KG1 (cell line): ENCODE data around the gene ZNF497.
"Not testable (repeated sequence)": the region's sequence is repeated elsewhere in the genome, so short reads cannot be mapped to it uniquely, and the experiment has no call there.

ENCODE experiments used
- DNase-seq: peaks from one replicate; lab custom pipeline; 2025; lab: John Stamatoyannopoulos, UW

ZNF497 gene

GRCh38 chr19:58310685-58311084, 51.9 kb downstream of the ZNF497 start:
- not testable (repeated sequence) for DNase-seq

GRCh38 chr19:58307736-58308135, 54.8 kb downstream of the ZNF497 start:
- no peak for DNase-seq

- no peak for DNase-seq
Measured at GRCh38 chr19:58305932-58306323, 56.6 kb downstream of the ZNF497 start.

DNA sequence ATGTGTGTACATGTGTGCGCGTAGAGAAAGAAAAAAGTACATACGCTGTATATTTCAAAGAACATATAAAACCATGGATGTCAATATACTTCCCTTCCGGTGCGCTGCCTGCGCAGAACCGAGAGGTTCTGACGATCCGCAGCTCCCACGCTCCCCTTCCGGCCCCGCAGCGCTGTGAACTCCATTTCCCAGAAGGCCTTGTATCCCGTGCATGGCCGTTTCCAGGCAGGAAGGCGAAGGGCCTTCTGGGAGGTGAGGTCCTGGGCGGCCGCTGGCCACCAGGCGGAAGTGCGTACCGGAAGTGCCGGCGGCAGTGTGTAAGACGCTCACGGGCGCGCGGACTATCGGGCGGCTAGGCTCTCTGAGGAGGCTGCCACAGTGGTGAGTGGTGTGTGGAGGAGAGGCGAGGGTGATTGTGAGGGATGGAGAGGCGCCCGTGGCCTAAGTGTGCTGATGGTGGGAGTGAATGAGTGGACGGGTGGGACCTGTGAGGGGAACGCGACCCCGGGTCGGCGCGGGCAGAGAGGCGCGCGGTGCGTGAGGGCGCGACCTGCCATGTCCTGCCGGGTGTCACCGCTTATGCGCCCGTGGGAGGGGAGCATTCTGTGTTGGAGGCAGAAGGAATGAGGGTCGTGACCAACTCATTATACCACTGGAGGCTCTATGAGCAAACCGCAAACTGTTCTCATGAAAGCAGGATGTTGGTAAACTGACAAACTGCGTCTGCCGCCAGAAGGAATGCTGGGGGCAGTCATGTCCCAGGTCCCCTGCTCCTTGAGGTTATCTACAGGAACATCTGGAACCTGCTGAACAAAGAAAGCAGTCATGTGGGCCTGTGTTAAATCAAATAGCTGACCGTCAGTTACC, 57.3 kb downstream of the ZNF497 start, which contains the start of gene ERVK3-1:
Gene ERVK3-1, plus strand, starts transcription at position 313 of the 867 bp plus-strand sequence. CDS start 6,792 bp downstream, outside the sequence.
- peak; percentile 89 for DNase-seq

DNA sequence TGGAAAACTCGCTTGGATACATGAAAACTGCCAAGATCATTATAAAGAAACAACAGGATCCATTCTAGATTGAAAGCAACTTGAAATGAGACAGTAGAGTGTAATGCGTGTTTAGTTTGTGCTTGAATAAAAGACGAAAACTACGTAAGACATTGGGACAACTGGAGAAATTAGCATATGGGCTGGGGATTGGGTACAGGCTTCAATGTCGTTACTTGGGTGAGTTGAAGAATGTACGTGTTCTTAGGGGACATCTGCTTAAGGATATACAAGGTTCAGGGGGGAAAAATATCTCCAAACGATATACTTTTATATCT, 57.8 kb downstream of the ZNF497 start:
- DNase-seq, result no peak
